Measurements from ENCODE around the gene DPM1.
A peak's percentile ranks its signal among the peaks of the same experiment; 100 is the strongest.

The DPM1 gene

GRCh38 chr20:50953821-50954220 is 4.5 kb downstream of the DPM1 start:
- H3K9me3 ChIP-seq (ENCODE audit: insufficient read depth, low read depth, low read length) = no peaks in the 10 kb centered on the region
- no peak overlapping the region for H3K4me3 ChIP-seq (ENCODE audit: low read length)
- no peaks in the 10 kb centered on the region for H3K27me3 ChIP-seq (ENCODE audit: insufficient read depth, low read length)
- H3K4me1 ChIP-seq (ENCODE audit: insufficient read depth, low read length) = peaks cover 6% of the 10 kb centered on the region; the same call in 1 of the 2 replicates
- H3K9ac ChIP-seq (ENCODE audit: low read depth, low read length) = no peak overlapping the region
- no peak overlapping the region for H3K27ac ChIP-seq (ENCODE audit: low read depth, low read length)
- peaks cover 64% of the 10 kb centered on the region for H3K36me3 ChIP-seq (ENCODE audit: insufficient read depth, low read length)

- H3K4me1 ChIP-seq (ENCODE audit: insufficient read depth, low read length) = peaks cover 6% of the 10 kb centered on the region; the same call in 1 of the 2 replicates
- WGBS = 92% methylated on average over 2 of the region's 2 CpGs
- H3K9ac ChIP-seq (ENCODE audit: low read depth, low read length) = no peak overlapping the region
- no peak overlapping the region for H3K4me3 ChIP-seq (ENCODE audit: low read length)
- peaks cover 70% of the 10 kb centered on the region for H3K36me3 ChIP-seq (ENCODE audit: insufficient read depth, low read length)
- H3K9me3 ChIP-seq (ENCODE audit: insufficient read depth, low read depth, low read length) = no peaks in the 10 kb centered on the region
- H3K27me3 ChIP-seq (ENCODE audit: insufficient read depth, low read length) = no peaks in the 10 kb centered on the region
- no peak overlapping the region for H3K27ac ChIP-seq (ENCODE audit: low read depth, low read length)
These were observed 5.1 kb downstream of the DPM1 start for GRCh38 chr20:50953196-50953595.

GRCh38 chr20:50948132-50948785 is 10.1 kb downstream of the DPM1 start:
- H3K27ac ChIP-seq (ENCODE audit: low read depth, low read length) = no peak overlapping the region
- WGBS = over 99% methylated on average over 4 of the region's 4 CpGs
- no peak overlapping the region for H3K9ac ChIP-seq (ENCODE audit: low read depth, low read length)
- no peaks in the 10 kb centered on the region for H3K27me3 ChIP-seq (ENCODE audit: insufficient read depth, low read length)
- no peak overlapping the region for H3K4me3 ChIP-seq (ENCODE audit: low read length)
- peaks cover 93% of the 10 kb centered on the region for H3K36me3 ChIP-seq (ENCODE audit: insufficient read depth, low read length)
- no peaks in the 10 kb centered on the region for H3K4me1 ChIP-seq (ENCODE audit: insufficient read depth, low read length)
- H3K9me3 ChIP-seq (ENCODE audit: insufficient read depth, low read depth, low read length) = no peaks in the 10 kb centered on the region

GRCh38 chr20:50943069-50943468 is 15.3 kb downstream of the DPM1 start:
- Histone ChIP-seq H3K9ac (ENCODE audit: low read depth, low read length) (no peak overlapping the region), H3K36me3 (ENCODE audit: insufficient read depth, low read length) (peaks cover 87% of the 10 kb centered on the region), H3K4me1 (ENCODE audit: insufficient read depth, low read length) (no peaks in the 10 kb centered on the region), H3K4me3 (ENCODE audit: low read length) (no peak overlapping the region), H3K27ac (ENCODE audit: low read depth, low read length) (no peak overlapping the region), H3K9me3 (ENCODE audit: insufficient read depth, low read depth, low read length) (no peaks in the 10 kb centered on the region), H3K27me3 (ENCODE audit: insufficient read depth, low read length) (no peaks in the 10 kb centered on the region)
- WGBS = 94% methylated on average over 7 of the region's 7 CpGs

GRCh38 chr20:50933589-50933988 is 24.7 kb downstream of the DPM1 start:
- Histone ChIP-seq H3K36me3 (ENCODE audit: insufficient read depth, low read length) (peaks cover 66% of the 10 kb centered on the region), H3K9ac (ENCODE audit: low read depth, low read length) (no peak overlapping the region), H3K27ac (ENCODE audit: low read depth, low read length) (no peak overlapping the region), H3K9me3 (ENCODE audit: insufficient read depth, low read depth, low read length) (no peaks in the 10 kb centered on the region), H3K4me1 (ENCODE audit: insufficient read depth, low read length) (peaks cover 13% of the 10 kb centered on the region), H3K4me3 (ENCODE audit: low read length) (no peak overlapping the region), H3K27me3 (ENCODE audit: insufficient read depth, low read length) (no peaks in the 10 kb centered on the region)
- 86% methylated on average over 1 of the region's 1 CpG for WGBS

GRCh38 chr20:50932691-50933280 is 25.5 kb downstream of the DPM1 start:
- Histone ChIP-seq H3K36me3 (ENCODE audit: insufficient read depth, low read length) (peaks cover 70% of the 10 kb centered on the region), H3K27ac (ENCODE audit: low read depth, low read length) (no peak overlapping the region; the same call in 1 of the 2 replicates), H3K4me3 (ENCODE audit: low read length) (no peak overlapping the region), H3K9ac (ENCODE audit: low read depth, low read length) (peak overlapping the region; percentile 99; the same call in 1 of the 2 replicates), H3K27me3 (ENCODE audit: insufficient read depth, low read length) (no peaks in the 10 kb centered on the region), H3K9me3 (ENCODE audit: insufficient read depth, low read depth, low read length) (no peaks in the 10 kb centered on the region), H3K4me1 (ENCODE audit: insufficient read depth, low read length) (peaks cover 21% of the 10 kb centered on the region)
- WGBS = 100% methylated on average over 1 of the region's 1 CpG

- H3K27me3 ChIP-seq (ENCODE audit: insufficient read depth, low read length) = no peaks in the 10 kb centered on the region
- peaks cover 71% of the 10 kb centered on the region for H3K36me3 ChIP-seq (ENCODE audit: insufficient read depth, low read length)
- H3K4me3 ChIP-seq (ENCODE audit: low read length) = peak overlapping the region; percentile 83
- WGBS = 74% methylated on average over 6 of the region's 6 CpGs
- H3K27ac ChIP-seq (ENCODE audit: low read depth, low read length) = peak overlapping the region; percentile 94
- H3K4me1 ChIP-seq (ENCODE audit: insufficient read depth, low read length) = peaks cover 26% of the 10 kb centered on the region
- H3K9ac ChIP-seq (ENCODE audit: low read depth, low read length) = peak overlapping the region; percentile 99
- no peaks in the 10 kb centered on the region for H3K9me3 ChIP-seq (ENCODE audit: insufficient read depth, low read depth, low read length)
These were observed 26.3 kb downstream of the DPM1 start for GRCh38 chr20:50932016-50932485.

- Histone ChIP-seq H3K27ac (ENCODE audit: low read depth, low read length) (peak within 1 kb of the TSS; percentile 95), H3K27me3 (ENCODE audit: insufficient read depth, low read length) (no peaks in the 10 kb centered on the region), H3K36me3 (ENCODE audit: insufficient read depth, low read length) (peaks cover 71% of the 10 kb centered on the region), H3K9me3 (ENCODE audit: insufficient read depth, low read depth, low read length) (no peaks in the 10 kb centered on the region), H3K9ac (ENCODE audit: low read depth, low read length) (peak within 1 kb of the TSS; percentile 99), H3K4me3 (ENCODE audit: low read length) (peak within 1 kb of the TSS; percentile 83), H3K4me1 (ENCODE audit: insufficient read depth, low read length) (peaks cover 32% of the 10 kb centered on the region)
- 7% methylated on average over 58 of the region's 58 CpGs for whole genome bisulfite sequencing
These were observed 26.9 kb downstream of the DPM1 start, which contains the start of gene ADNP for GRCh38 chr20:50931306-50932015. Gene ADNP, minus strand, starts transcription at chr20:50931437. Its CDS starts 27,441 bp downstream, at chr20:50903996.

GRCh38 chr20:50930976-50931305 is 27.4 kb downstream of the DPM1 start:
- Histone ChIP-seq H3K27me3 (ENCODE audit: insufficient read depth, low read length) (no peaks in the 10 kb centered on the region), H3K9me3 (ENCODE audit: insufficient read depth, low read depth, low read length) (no peaks in the 10 kb centered on the region), H3K4me3 (ENCODE audit: low read length) (peak overlapping the region; percentile 83), H3K36me3 (ENCODE audit: insufficient read depth, low read length) (peaks cover 71% of the 10 kb centered on the region), H3K9ac (ENCODE audit: low read depth, low read length) (peak overlapping the region; percentile 99), H3K4me1 (ENCODE audit: insufficient read depth, low read length) (peaks cover 37% of the 10 kb centered on the region), H3K27ac (ENCODE audit: low read depth, low read length) (peak overlapping the region; percentile 94; the same call in 1 of the 2 replicates)
- WGBS = under 1% methylated on average over 32 of the region's 45 CpGs

GRCh38 chr20:50930139-50930975 is 28.0 kb downstream of the DPM1 start:
- H3K27ac ChIP-seq (ENCODE audit: low read depth, low read length) = peak overlapping the region; percentile 95
- H3K4me3 ChIP-seq (ENCODE audit: low read length) = peak overlapping the region; percentile 83
- peaks cover 42% of the 10 kb centered on the region for H3K4me1 ChIP-seq (ENCODE audit: insufficient read depth, low read length)
- no peaks in the 10 kb centered on the region for H3K27me3 ChIP-seq (ENCODE audit: insufficient read depth, low read length)
- peak overlapping the region; percentile 99 for H3K9ac ChIP-seq (ENCODE audit: low read depth, low read length)
- no peaks in the 10 kb centered on the region for H3K9me3 ChIP-seq (ENCODE audit: insufficient read depth, low read depth, low read length)
- WGBS = under 1% methylated on average over 77 of the region's 79 CpGs
- H3K36me3 ChIP-seq (ENCODE audit: insufficient read depth, low read length) = peaks cover 70% of the 10 kb centered on the region
